Subcutaneous abdominal adipose tissue (tissue), 5 donors: ENCODE data around the gene KLHL2.

Experiments used
- H3K27ac ChIP-seq: one replicate; pipeline ENCODE4 v1.7.0; 2013; ENCODE audit warnings: low read depth, mild to moderate bottlenecking, inconsistent platforms, low read length, moderate library complexity
- H3K27me3 ChIP-seq, 5 donors: one replicate each; pipeline ENCODE4 v1.7.0; 2013; ENCODE audit warnings: low read length in 5 of 5, inconsistent platforms in 1 of 5; ENCODE audit not compliant: control insufficient read depth in 5 of 5, insufficient read depth in 4 of 5
- H3K36me3 ChIP-seq, 5 donors: one replicate each; pipeline ENCODE4 v1.7.0; 2013; ENCODE audit warnings: low read length in 5 of 5; ENCODE audit not compliant: control insufficient read depth in 5 of 5, insufficient read depth in 5 of 5
- H3K4me1 ChIP-seq, 5 donors: one replicate each; pipeline ENCODE4 v1.7.0; 2013; ENCODE audit warnings: low read length in 5 of 5, mild to moderate bottlenecking in 3 of 5, moderate library complexity in 1 of 5; ENCODE audit not compliant: control insufficient read depth in 5 of 5, insufficient read depth in 5 of 5
- H3K4me3 ChIP-seq, 5 donors: one replicate each; pipeline ENCODE4 v1.7.0; 2013; ENCODE audit warnings: low read length in 5 of 5, low read depth in 1 of 5
- H3K9ac ChIP-seq, 5 donors: one replicate each; pipeline ENCODE4 v1.7.0; 2013; ENCODE audit warnings: low read length in 5 of 5, mild to moderate bottlenecking in 4 of 5, moderate library complexity in 3 of 5
- H3K9me3 ChIP-seq, 5 donors: one replicate each; pipeline ENCODE4 v1.7.0; 2013; ENCODE audit warnings: low read length in 5 of 5; ENCODE audit not compliant: control insufficient read depth in 5 of 5
- donor health status: healthy.
- donor health status: healthy.
- donor health status: healthy.
- donor health status: healthy.
- donor health status: healthy.

KLHL2 gene

DNA sequence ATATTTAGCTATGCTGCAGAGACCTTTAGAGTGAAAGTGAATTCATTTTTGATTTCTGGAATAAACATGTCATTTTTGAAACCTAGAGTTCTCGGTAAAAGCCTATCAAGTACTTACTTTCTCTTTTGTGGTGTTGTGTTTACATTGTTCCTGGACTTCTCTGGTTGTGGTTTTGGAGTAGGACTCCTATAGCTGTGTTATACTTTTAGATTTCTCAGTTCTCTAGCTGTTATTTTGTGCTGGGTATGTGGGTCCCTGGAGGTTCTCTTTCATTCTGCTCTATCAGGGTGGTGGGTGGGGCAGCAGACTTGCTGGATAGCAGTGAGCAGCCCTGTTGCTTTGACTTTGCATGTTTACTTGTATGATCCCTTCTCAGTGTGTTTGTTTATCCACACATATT lies 94.5 kb downstream of the KLHL2 start:
- Histone ChIP-seq H3K27ac (no peak overlapping the region), H3K4me3 (peak overlapping the region; percentile 31 to 75 (median 49)), H3K9ac (peak overlapping the region; percentile 11 to 63 (median 45))

GRCh38 chr4:165302658-165303057 lies 95.3 kb downstream of the KLHL2 start:
- H3K4me3 ChIP-seq = no peak overlapping the region
- H3K27me3 ChIP-seq = no peaks in the 10 kb centered on the region
- no peak overlapping the region for H3K27ac ChIP-seq
- H3K9ac ChIP-seq = no peak overlapping the region
- peaks cover 0 to 9% (median 4%) of the 10 kb centered on the region in 5 donors for H3K4me1 ChIP-seq
- peaks cover 0 to 6% (median 5%) of the 10 kb centered on the region in 5 donors for H3K36me3 ChIP-seq
- H3K9me3 ChIP-seq = no peaks in the 10 kb centered on the region

More for the DNA sequence above, 94.5 kb downstream of the KLHL2 start:
- Histone ChIP-seq H3K9me3 (no peaks in the 10 kb centered on the region), H3K36me3 (peaks cover 0 to 9% (median 7%) of the 10 kb centered on the region in 5 donors), H3K27me3 (no peaks in the 10 kb centered on the region), H3K4me1 (peaks cover 0 to 9% (median 4%) of the 10 kb centered on the region in 5 donors)

DNA sequence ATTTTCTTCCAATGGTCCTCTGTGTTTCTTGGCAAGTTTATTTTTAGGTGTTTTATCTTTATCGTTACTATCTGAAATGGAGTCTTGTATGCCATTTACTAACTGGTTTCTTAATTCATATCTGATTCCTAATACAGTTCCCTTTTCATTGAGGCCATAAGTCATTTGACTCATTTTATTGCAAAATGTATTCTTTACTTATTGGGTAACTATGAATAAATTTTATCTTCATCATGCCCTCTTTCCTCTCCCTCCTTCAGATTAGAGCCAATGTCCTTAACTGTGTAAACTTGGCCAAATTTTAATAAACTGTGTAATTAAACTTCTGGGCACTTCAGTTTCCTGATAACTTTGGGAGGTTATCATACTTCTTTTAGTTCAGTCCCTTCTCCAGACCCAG lies 100.8 kb downstream of the KLHL2 start:
- Histone ChIP-seq H3K4me1 (peaks cover 0 to 8% (median 0%) of the 10 kb centered on the region in 5 donors), H3K9me3 (peaks cover 0 to 3% (median 0%) of the 10 kb centered on the region in 5 donors), H3K27me3 (no peaks in the 10 kb centered on the region), H3K36me3 (peaks cover 6 to 12% (median 8%) of the 10 kb centered on the region in 5 donors), H3K9ac (no peak overlapping the region), H3K27ac (peak overlapping the region; percentile 63), H3K4me3 (no peak overlapping the region)

- Histone ChIP-seq H3K27me3 (no peaks in the 10 kb centered on the region), H3K36me3 (peaks cover 7 to 14% (median 8%) of the 10 kb centered on the region in 5 donors), H3K9ac (no peak overlapping the region), H3K9me3 (peaks cover 0 to 3% (median 0%) of the 10 kb centered on the region in 5 donors), H3K4me3 (no peak overlapping the region), H3K27ac (peak overlapping the region; percentile 63), H3K4me1 (peaks cover 0 to 8% (median 0%) of the 10 kb centered on the region in 5 donors)
These were observed 101.2 kb downstream of the KLHL2 start for GRCh38 chr4:165308606-165309005.

DNA sequence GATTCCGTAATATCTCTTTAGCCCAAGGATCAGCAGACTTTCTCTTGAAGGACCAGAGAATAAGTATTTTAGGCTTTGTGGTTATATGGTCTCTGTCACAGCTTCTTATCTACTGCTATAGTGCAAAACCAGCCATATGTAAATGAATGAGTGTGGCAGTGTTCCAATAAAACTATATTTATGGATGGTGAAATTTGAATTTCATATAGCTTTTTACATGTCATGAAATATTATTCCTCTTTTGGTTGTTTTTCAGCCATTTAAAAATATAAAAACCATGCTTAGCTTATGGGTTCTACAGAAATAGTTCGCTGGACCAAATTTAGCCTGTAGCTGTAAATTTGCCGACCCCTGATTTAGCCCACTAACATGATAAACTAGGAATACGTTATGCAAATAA lies 102.1 kb downstream of the KLHL2 start:
- Histone ChIP-seq H3K27me3 (no peaks in the 10 kb centered on the region), H3K27ac (no peak overlapping the region), H3K4me1 (peaks cover 0 to 8% (median 0%) of the 10 kb centered on the region in 5 donors)

GRCh38 chr4:165312506-165312905 lies 105.1 kb downstream of the KLHL2 start:
- Histone ChIP-seq H3K9me3 (peaks cover 0 to 3% (median 0%) of the 10 kb centered on the region in 5 donors), H3K4me1 (peaks cover 0 to 8% (median 0%) of the 10 kb centered on the region in 5 donors), H3K4me3 (no peak overlapping the region), H3K27ac (no peak overlapping the region), H3K27me3 (no peaks in the 10 kb centered on the region), H3K9ac (no peak overlapping the region), H3K36me3 (peaks cover 7 to 19% (median 11%) of the 10 kb centered on the region in 5 donors)

More for the DNA sequence above, 102.1 kb downstream of the KLHL2 start:
- H3K9ac ChIP-seq = no peak overlapping the region
- H3K4me3 ChIP-seq = no peak overlapping the region
- H3K36me3 ChIP-seq = peaks cover 7 to 16% (median 10%) of the 10 kb centered on the region in 5 donors
- H3K9me3 ChIP-seq = peaks cover 0 to 3% (median 0%) of the 10 kb centered on the region in 5 donors

DNA sequence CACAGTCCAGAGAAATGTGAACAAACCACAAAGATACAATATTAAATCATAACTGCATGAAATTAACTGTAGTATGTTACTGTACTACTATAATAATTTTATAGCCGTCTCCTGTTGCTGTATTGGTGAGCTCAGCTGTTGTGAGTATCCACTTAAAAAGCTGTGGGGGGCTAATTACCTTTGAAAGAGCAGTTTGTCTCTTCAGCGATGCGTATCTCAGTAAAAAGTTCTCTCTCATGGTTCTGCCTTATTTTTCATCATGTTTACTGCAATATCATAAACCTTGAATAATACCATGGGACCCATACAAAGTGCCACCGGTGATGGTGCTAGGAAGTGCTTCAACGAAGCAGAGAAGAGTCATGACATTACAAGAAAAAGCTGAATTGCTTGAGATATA lies 111.7 kb downstream of the KLHL2 start:
- Histone ChIP-seq H3K27me3 (no peaks in the 10 kb centered on the region), H3K27ac (no peak overlapping the region), H3K9ac (no peak overlapping the region), H3K4me1 (no peaks in the 10 kb centered on the region), H3K36me3 (peaks cover 0 to 11% (median 4%) of the 10 kb centered on the region in 5 donors), H3K9me3 (no peaks in the 10 kb centered on the region), H3K4me3 (no peak overlapping the region)

GRCh38 chr4:165319509-165319908 lies 112.1 kb downstream of the KLHL2 start:
- Histone ChIP-seq H3K9ac (no peak overlapping the region), H3K9me3 (no peaks in the 10 kb centered on the region), H3K36me3 (peaks cover 0 to 11% (median 4%) of the 10 kb centered on the region in 5 donors), H3K27me3 (no peaks in the 10 kb centered on the region), H3K27ac (no peak overlapping the region), H3K4me1 (no peaks in the 10 kb centered on the region), H3K4me3 (no peak overlapping the region)

- peaks cover 7 to 26% (median 20%) of the 10 kb centered on the region in 5 donors for H3K4me1 ChIP-seq
- no peaks in the 10 kb centered on the region for H3K9me3 ChIP-seq
- H3K9ac ChIP-seq = no peak overlapping the region
- peaks cover 0 to 5% (median 0%) of the 10 kb centered on the region in 5 donors for H3K27me3 ChIP-seq
- H3K27ac ChIP-seq = no peak overlapping the region
- no peak overlapping the region for H3K4me3 ChIP-seq
- peaks cover 0 to 3% (median 0%) of the 10 kb centered on the region in 5 donors for H3K36me3 ChIP-seq
These were observed 117.0 kb downstream of the KLHL2 start for GRCh38 chr4:165324236-165324917.

GRCh38 chr4:165324918-165325304 lies 117.5 kb downstream of the KLHL2 start:
- H3K4me3 ChIP-seq = no peak overlapping the region
- no peak overlapping the region for H3K27ac ChIP-seq
- H3K9ac ChIP-seq = no peak overlapping the region
- peaks cover 7 to 26% (median 21%) of the 10 kb centered on the region in 5 donors for H3K4me1 ChIP-seq
- H3K9me3 ChIP-seq = no peaks in the 10 kb centered on the region
- peaks cover 0 to 3% (median 0%) of the 10 kb centered on the region in 5 donors for H3K36me3 ChIP-seq
- H3K27me3 ChIP-seq = peaks cover 0 to 5% (median 0%) of the 10 kb centered on the region in 5 donors
